K562 treated with DMSO at 1 percent for 24 hours (cell line): ENCODE data around the gene TFDP1. TPM values are rescaled to one million over a fixed set of nuclear protein-coding genes. Genes with fewer than 3 reads are reported as not detected.

Experiments used
- total RNA-seq: library from RNA; unstranded; fragments of 300-600 nt; gene quantifications from 2 replicates; pipeline ENCODE4 v1.2.3, GENCODE V29; 2022; ENCODE audit warnings: low read depth; ENCODE audit not compliant: insufficient read depth

Gene TFDP1, protein sequence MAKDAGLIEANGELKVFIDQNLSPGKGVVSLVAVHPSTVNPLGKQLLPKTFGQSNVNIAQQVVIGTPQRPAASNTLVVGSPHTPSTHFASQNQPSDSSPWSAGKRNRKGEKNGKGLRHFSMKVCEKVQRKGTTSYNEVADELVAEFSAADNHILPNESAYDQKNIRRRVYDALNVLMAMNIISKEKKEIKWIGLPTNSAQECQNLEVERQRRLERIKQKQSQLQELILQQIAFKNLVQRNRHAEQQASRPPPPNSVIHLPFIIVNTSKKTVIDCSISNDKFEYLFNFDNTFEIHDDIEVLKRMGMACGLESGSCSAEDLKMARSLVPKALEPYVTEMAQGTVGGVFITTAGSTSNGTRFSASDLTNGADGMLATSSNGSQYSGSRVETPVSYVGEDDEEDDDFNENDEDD
- 63.4 and 64.7 TPM in 2 replicates for total RNA-seq

DNA sequence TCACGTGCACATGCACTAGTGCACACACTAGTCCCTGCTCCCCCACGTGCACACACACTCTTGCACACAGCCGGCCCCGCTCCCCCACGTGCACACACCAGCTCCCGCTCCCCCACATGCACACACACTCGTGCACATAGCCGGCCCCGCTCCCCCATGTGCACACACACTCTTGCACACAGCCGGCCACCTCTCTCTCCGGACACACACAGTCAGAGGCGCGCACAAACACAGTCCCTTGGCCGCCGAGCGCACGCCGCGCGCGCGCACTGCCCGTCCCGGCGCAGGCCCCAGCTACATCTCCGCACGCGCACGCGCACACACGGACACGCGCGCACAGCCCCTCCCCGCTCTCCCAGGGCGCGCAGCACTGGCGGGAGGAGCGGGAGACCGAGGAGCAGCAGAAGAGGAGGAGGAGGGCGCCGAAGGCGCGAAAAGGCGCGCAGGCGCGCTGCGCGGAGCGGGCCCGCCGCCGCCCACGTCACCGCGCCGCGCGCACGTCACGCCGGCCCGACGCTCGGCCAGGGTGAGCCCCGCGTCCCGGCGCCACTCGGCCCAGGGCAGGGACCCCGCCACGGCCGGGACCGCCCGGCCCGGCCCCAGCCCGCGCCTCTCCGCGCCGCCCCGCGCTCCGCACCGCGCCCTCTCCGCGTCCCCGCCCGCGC is at the start of gene TFDP1:
Gene TFDP1 (plus strand): TSS at position 549 of the 665 bp plus-strand sequence. CDS start 1,085 bp downstream, outside the sequence.

DNA sequence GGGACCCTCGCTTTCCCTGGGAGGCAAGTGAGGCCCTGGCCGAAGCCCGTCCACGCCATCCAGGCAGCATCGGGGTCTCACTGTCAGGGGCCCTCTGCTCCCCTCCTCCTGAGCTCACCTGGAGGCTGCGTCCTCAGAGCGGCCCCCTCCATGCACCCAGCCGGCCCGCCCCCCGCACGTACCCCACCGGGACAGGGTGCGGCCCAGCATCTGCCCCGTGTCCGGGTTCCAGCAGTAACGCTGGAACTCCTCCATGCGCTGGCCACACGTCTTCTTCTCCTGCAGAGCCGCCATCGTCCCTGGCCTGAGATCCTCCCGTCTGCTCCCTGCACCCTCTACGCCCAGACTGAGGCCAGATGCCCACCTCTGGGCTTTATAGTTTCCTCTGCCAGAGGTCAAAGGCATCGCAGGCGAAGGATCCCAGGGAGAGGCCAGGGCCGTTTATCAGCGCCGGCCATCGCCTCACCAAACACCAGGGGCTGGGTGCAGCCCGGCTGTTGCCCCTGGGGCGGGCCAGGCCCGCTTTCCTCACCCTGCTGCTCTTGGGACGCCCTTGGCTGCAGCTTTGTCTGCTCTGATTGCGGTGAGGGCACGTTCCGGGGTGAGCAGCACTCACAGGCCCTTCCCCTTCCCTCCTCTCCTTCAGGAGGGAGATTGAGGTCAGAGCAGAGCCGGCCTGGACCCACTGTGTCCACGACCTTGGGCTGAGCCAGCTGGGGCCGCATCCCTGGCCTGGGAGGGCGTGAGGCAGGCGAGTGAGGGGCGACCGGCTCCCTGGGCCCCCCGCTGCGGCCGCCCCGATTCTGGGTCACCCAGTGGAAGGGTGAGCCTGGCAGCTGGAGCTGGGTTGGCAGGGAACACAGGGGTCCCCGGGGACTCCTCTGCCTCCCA is 73.5 kb downstream of the TFDP1 start, which contains the start of gene ATP4B:
Gene ATP4B (minus strand): TSS at position 348 of the 891 bp plus-strand sequence. CDS start 54 bp downstream, at position 294.

DNA sequence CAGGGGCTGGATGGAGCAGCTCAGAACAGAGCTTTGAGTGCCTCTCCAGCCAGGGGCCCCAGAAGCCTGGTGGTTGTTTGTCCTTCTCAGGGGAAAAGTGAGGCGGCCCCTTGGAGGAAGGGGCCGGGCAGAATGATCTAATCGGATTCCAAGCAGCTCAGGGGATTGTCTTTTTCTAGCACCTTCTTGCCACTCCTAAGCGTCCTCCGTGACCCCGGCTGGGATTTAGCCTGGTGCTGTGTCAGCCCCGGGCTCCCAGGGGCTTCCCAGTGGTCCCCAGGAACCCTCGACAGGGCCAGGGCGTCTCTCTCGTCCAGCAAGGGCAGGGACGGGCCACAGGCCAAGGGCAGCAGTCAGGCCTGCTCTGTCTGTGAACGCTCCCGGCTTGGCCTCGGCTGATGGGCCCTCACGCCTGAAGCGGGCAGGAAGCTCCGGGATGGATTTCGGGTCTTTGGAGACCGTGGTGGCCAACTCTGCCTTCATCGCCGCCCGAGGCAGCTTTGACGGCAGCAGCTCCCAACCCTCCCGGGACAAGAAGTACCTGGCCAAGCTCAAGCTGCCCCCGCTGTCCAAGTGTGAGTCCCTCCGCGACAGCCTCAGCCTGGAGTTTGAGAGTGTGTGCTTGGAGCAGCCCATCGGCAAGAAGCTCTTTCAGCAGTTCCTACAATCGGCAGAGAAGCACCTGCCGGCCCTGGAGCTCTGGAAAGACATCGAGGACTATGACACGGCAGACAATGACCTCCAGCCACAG is 82.6 kb downstream of the TFDP1 start, which contains the start of gene GRK1:
Gene GRK1 (plus strand): TSS at position 269 of the 751 bp plus-strand sequence. CDS start 168 bp downstream, at position 437.

Other genes with a start within 250 kb of the TFDP1 start
- gene GRTP1, start 220.6 kb upstream of the TFDP1 start, total RNA-seq = 13.2 and 13.3 TPM in 2 replicates
- gene ADPRHL1, start 131.3 kb upstream of the TFDP1 start, total RNA-seq = 1.1 and 1.4 TPM in 2 replicates
- 6.2 and 10.5 TPM in 2 replicates for gene DCUN1D2, start 94.0 kb upstream of the TFDP1 start, total RNA-seq
- not detected in 2 replicates for gene ATP4B, start 73.4 kb downstream of the TFDP1 start, total RNA-seq
- gene GRK1, start 82.5 kb downstream of the TFDP1 start, total RNA-seq = 0.07 TPM in 1 of 2 replicates, not detected in the other
- 2.1 and 2.3 TPM in 2 replicates for gene TMEM255B, start 174.5 kb downstream of the TFDP1 start, total RNA-seq